Neuronal stem cell (in vitro differentiated cells): ENCODE results near the gene HINT3.
"Not testable (repeated sequence)": the region's sequence is repeated elsewhere in the genome, so short reads cannot be mapped to it uniquely, and the experiment has no call there.

Experiments used
- DNase-seq: peaks from one replicate; pipeline ENCODE4 v3.0.0-alpha.2; 2013; ENCODE audit warnings: low spot score
- H2AFZ ChIP-seq: one replicate; pipeline ENCODE4 v1.6.1; 2013; ENCODE audit warnings: mild to moderate bottlenecking, low read length, inconsistent platforms
- H2AK5ac ChIP-seq: 2 replicates; pipeline ENCODE4 v1.6.1; 2013; ENCODE audit warnings: low read depth, mild to moderate bottlenecking, inconsistent platforms, low read length, moderate library complexity, mixed read lengths
- H2BK120ac ChIP-seq: 2 replicates; pipeline ENCODE4 v1.6.1; 2013; ENCODE audit warnings: low read depth, mild to moderate bottlenecking, inconsistent platforms, low read length, moderate library complexity, mixed read lengths
- H2BK12ac ChIP-seq: one replicate; pipeline ENCODE4 v1.6.1; 2013; ENCODE audit warnings: low read length, inconsistent platforms
- H2BK15ac ChIP-seq: 2 replicates; pipeline ENCODE4 v1.6.1; 2013; ENCODE audit warnings: mild to moderate bottlenecking, low read length, inconsistent platforms, mixed read lengths
- H2BK5ac ChIP-seq: one replicate; pipeline ENCODE4 v1.6.1; 2013; ENCODE audit warnings: inconsistent platforms, mild to moderate bottlenecking, low read length, moderate library complexity
- H3K14ac ChIP-seq: one replicate; pipeline ENCODE4 v1.6.1; 2013; ENCODE audit warnings: low read length, inconsistent platforms
- H3K18ac ChIP-seq: 2 replicates; pipeline ENCODE4 v1.6.1; 2013; ENCODE audit warnings: low read length, inconsistent platforms
- H3K23ac ChIP-seq: 2 replicates; pipeline ENCODE4 v1.6.1; 2013; ENCODE audit warnings: low read depth, mild to moderate bottlenecking, mixed read lengths, low read length, inconsistent platforms; ENCODE audit not compliant: poor library complexity
- H3K27ac ChIP-seq: replicated peaks from 3 replicates; pipeline ENCODE4 v1.5.1; 2013; ENCODE audit warnings: low read length, inconsistent platforms
- H3K27me3 ChIP-seq, 3 experiments: 2 replicates each; pipeline ENCODE4 v1.6.1; 2013; ENCODE audit warnings: low read length in 3 of 3, mild to moderate bottlenecking in 2 of 3, inconsistent platforms in 1 of 3, low read depth in 1 of 3, mixed read lengths in 1 of 3, moderate library complexity in 1 of 3; ENCODE audit not compliant: control insufficient read depth in 3 of 3, insufficient read depth in 3 of 3
- H3K36me3 ChIP-seq, 2 donors: replicated peaks in 1 of 2; 2 replicates each; pipeline ENCODE4 v1.6.1; 2013; ENCODE audit warnings: low read length in 2 of 2; ENCODE audit not compliant: control insufficient read depth in 2 of 2, insufficient read depth in 2 of 2
- H3K4ac ChIP-seq: 2 replicates; pipeline ENCODE4 v1.6.1; 2013; ENCODE audit warnings: inconsistent platforms, mild to moderate bottlenecking, low read length, moderate library complexity
- H3K4me1 ChIP-seq, 2 donors: 1 replicate in 1 of 2; 2 replicates in 1 of 2; pipeline ENCODE4 v1.6.1; 2013; ENCODE audit warnings: low read length in 2 of 2, low read depth in 1 of 2; ENCODE audit not compliant: control insufficient read depth in 2 of 2, insufficient read depth in 1 of 2
- H3K4me2 ChIP-seq: one replicate; pipeline ENCODE4 v1.6.1; 2013; ENCODE audit warnings: mild to moderate bottlenecking, low read length, inconsistent platforms; ENCODE audit not compliant: insufficient read depth, poor library complexity, severe bottlenecking
- H3K4me3 ChIP-seq, 2 donors: 2 replicates each; pipeline ENCODE4 v1.5.1; 2013; ENCODE audit warnings: low read length in 2 of 2, mild to moderate bottlenecking in 2 of 2, inconsistent platforms in 1 of 2, moderate library complexity in 1 of 2
- H3K79me1 ChIP-seq: one replicate; pipeline ENCODE4 v1.6.1; 2013; ENCODE audit warnings: low read depth, mild to moderate bottlenecking, inconsistent platforms, low read length, moderate library complexity
- H3K9ac ChIP-seq: one replicate; pipeline ENCODE4 v1.6.1; 2013; ENCODE audit warnings: mild to moderate bottlenecking, low read depth, low read length, inconsistent platforms; ENCODE audit not compliant: poor library complexity
- H3K9me3 ChIP-seq, 2 donors: replicated peaks in 1 of 2; 2 replicates each; pipeline versions ENCODE3 to v1.6.1; 2013; ENCODE audit warnings: low read length in 2 of 2, mild to moderate bottlenecking in 2 of 2, inconsistent platforms in 1 of 2, low read depth in 1 of 2, mixed read lengths in 1 of 2, moderate library complexity in 1 of 2; ENCODE audit not compliant: control insufficient read depth in 2 of 2, insufficient read depth in 1 of 2
- H4K8ac ChIP-seq: one replicate; pipeline ENCODE4 v1.6.1; 2013; ENCODE audit warnings: low read depth, mild to moderate bottlenecking, inconsistent platforms, low read length, moderate library complexity
- H4K91ac ChIP-seq: one replicate; pipeline ENCODE4 v1.6.1; 2013; ENCODE audit warnings: low read length, low read depth, mild to moderate bottlenecking, inconsistent platforms; ENCODE audit not compliant: poor library complexity
- WGBS, 2 donors: extraction: QIAGEN DNeasy Blood & Tissue Kit; methylation state at CpG; one replicate each; pipeline ENCODE4 v1.1.7; 2013; ENCODE audit warnings: missing lambda C conversion rate in 2 of 2, mixed read lengths in 1 of 2; ENCODE audit not compliant: insufficient read length in 2 of 2, insufficient replicate concordance in 1 of 2; ENCODE audit errors: extremely low coverage in 2 of 2; 5-methylcytosine and 5-hydroxymethylcytosine counted together

Gene HINT3

GRCh38 chr6:125950716-125951115 is 5.9 kb upstream of the HINT3 start:
- not testable (repeated sequence) for H3K4me1 ChIP-seq, H4K91ac ChIP-seq, H3K9ac ChIP-seq, H3K9me3 ChIP-seq, H3K36me3 ChIP-seq, H3K4ac ChIP-seq, H2BK120ac ChIP-seq, H2BK15ac ChIP-seq, H2AK5ac ChIP-seq, H3K79me1 ChIP-seq, H3K27me3 ChIP-seq, H3K23ac ChIP-seq, H3K4me3 ChIP-seq, H2BK12ac ChIP-seq, H4K8ac ChIP-seq, H3K18ac ChIP-seq, H3K27ac ChIP-seq, H3K4me2 ChIP-seq, DNase-seq, H2AFZ ChIP-seq, H2BK5ac ChIP-seq, H3K14ac ChIP-seq
- no CpG with 5 or more reads among the region's 6 CpGs for WGBS, 2 donors

GRCh38 chr6:125951323-125951722 is 5.2 kb upstream of the HINT3 start:
- H3K14ac ChIP-seq: no peak overlapping the region

GRCh38 chr6:125952764-125953501 is 3.6 kb upstream of the HINT3 start:
- H3K14ac ChIP-seq: no peak overlapping the region
- WGBS, 2 donors: no CpG with 5 or more reads among the region's 7 CpGs
- H3K23ac ChIP-seq: no peak overlapping the region
- DNase-seq: no peak
- no peaks in the 10 kb centered on the region for H3K9me3 ChIP-seq
- peak overlapping the region in 1 of 2 donors; percentile 64 for H3K4me3 ChIP-seq
- H3K4me1 ChIP-seq: peaks cover 0 to 8% of the 10 kb centered on the region in 2 donors
- no peak overlapping the region for H2AFZ ChIP-seq
- H4K8ac ChIP-seq: no peak overlapping the region
- no peak overlapping the region for H3K4ac ChIP-seq
- H3K27ac ChIP-seq: no peak overlapping the region
- H2AK5ac ChIP-seq: peak overlapping the region; percentile 51
- no peak overlapping the region for H2BK120ac ChIP-seq
- no peak overlapping the region for H2BK5ac ChIP-seq
- peaks cover 0 to 3% (median 0%) of the 10 kb centered on the region in 3 experiments for H3K27me3 ChIP-seq
- no peaks in the 10 kb centered on the region for H3K36me3 ChIP-seq
- peak overlapping the region; percentile 61 for H2BK15ac ChIP-seq
- no peak overlapping the region for H2BK12ac ChIP-seq
- H3K79me1 ChIP-seq: no peaks in the 10 kb centered on the region
- no peak overlapping the region for H3K18ac ChIP-seq
- no peak overlapping the region for H4K91ac ChIP-seq
- H3K9ac ChIP-seq: no peak overlapping the region
- no peak overlapping the region for H3K4me2 ChIP-seq

More at GRCh38 chr6:125951323-125951722, 5.2 kb upstream of the HINT3 start:
- Histone ChIP-seq H3K4me3 (no peak overlapping the region), H3K18ac (no peak overlapping the region), H3K27me3 (peaks cover 0 to 3% (median 2%) of the 10 kb centered on the region in 3 experiments), H3K9me3 (no peaks in the 10 kb centered on the region), H3K36me3 (no peaks in the 10 kb centered on the region), H2BK15ac (no peak overlapping the region), H2BK120ac (no peak overlapping the region), H3K79me1 (no peaks in the 10 kb centered on the region), H3K4me1 (peaks cover 0 to 2% of the 10 kb centered on the region in 2 donors), H3K4ac (no peak overlapping the region), H4K91ac (no peak overlapping the region), H3K9ac (no peak overlapping the region), H2BK12ac (no peak overlapping the region), H3K27ac (no peak overlapping the region), H3K23ac (no peak overlapping the region), H2AK5ac (peak overlapping the region; percentile 6), H4K8ac (no peak overlapping the region), H2AFZ (no peak overlapping the region), H2BK5ac (no peak overlapping the region), H3K4me2 (no peak overlapping the region)
- WGBS, 2 donors: no CpG with 5 or more reads among the region's 1 CpG
- no peak for DNase-seq

GRCh38 chr6:125953502-125953875 is 3.1 kb upstream of the HINT3 start:
- no peak for DNase-seq
- Histone ChIP-seq H3K23ac (peak overlapping the region; percentile 21), H2AFZ (no peak overlapping the region), H2BK120ac (no peak overlapping the region), H3K9ac (peak overlapping the region; percentile 26), H3K4ac (no peak overlapping the region), H3K14ac (peak overlapping the region; percentile 78), H3K9me3 (no peaks in the 10 kb centered on the region), H2BK15ac (peak overlapping the region; percentile 61), H3K27me3 (peaks cover 0 to 3% (median 0%) of the 10 kb centered on the region in 3 experiments), H3K18ac (peak overlapping the region; percentile 37), H4K91ac (no peak overlapping the region), H2BK5ac (no peak overlapping the region), H3K4me2 (no peak overlapping the region), H3K36me3 (no peaks in the 10 kb centered on the region), H2BK12ac (no peak overlapping the region), H3K27ac (no peak overlapping the region), H3K4me3 (peak overlapping the region in 1 of 2 donors; percentile 64), H4K8ac (no peak overlapping the region), H3K79me1 (no peaks in the 10 kb centered on the region), H3K4me1 (peaks cover 0 to 10% of the 10 kb centered on the region in 2 donors), H2AK5ac (peak overlapping the region; percentile 51)
- no CpG with 5 or more reads among the region's 11 CpGs for WGBS, 2 donors
